Fibroblast of skin of right biceps (primary cell): ENCODE measurements around the gene SULT2B1.
A peak's percentile ranks its signal among the peaks of the same experiment; 100 is the strongest.
"Not testable (repeated sequence)": the region's sequence is repeated elsewhere in the genome, so short reads cannot be mapped to it uniquely, and the experiment has no call there.

Experiments
- DNase-seq: peaks from one replicate; pipeline ENCODE4 v3.0.0-alpha.2; 2013

Gene SULT2B1

DNA sequence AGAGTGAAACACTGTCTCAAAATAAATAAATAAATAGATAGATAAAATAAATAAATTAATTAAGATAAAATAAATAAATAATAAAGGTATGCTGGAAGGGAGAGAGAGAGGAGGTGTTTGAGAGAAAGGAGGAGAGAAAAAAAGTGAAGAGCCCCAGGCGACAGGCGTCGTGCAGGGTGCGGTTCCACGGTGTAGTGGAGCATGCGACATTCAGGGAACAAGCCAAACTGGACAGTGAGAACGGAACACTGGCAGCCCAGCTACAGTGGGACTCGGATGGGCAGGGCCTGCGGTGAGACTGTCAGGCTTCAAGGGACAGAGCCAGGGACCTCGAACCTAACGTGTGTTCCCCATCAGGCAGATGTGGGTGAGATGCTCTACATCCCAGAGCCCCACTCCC is 9.4 kb downstream of the SULT2B1 start:
- DNase-seq = no peak

DNA sequence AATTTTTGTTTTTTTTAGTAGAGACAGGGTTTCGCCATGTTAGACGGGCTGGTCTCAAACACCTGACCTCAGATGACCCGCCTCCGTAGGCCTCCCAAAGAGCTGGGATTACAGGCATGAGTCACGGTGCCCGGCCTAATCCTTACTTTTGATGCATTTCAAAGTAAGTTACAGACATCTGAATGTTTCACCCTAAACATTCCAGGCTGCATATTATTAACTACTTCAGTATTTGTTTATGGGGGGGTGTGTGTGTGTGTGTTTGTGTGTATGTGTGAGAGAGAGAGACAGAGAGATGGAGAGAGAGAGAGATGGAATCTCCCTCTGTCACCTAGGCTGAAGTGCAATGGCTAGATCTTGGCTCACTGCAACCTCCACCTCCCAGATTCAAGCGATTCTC is 13.1 kb downstream of the SULT2B1 start:
- DNase-seq = peak; percentile 68

DNA sequence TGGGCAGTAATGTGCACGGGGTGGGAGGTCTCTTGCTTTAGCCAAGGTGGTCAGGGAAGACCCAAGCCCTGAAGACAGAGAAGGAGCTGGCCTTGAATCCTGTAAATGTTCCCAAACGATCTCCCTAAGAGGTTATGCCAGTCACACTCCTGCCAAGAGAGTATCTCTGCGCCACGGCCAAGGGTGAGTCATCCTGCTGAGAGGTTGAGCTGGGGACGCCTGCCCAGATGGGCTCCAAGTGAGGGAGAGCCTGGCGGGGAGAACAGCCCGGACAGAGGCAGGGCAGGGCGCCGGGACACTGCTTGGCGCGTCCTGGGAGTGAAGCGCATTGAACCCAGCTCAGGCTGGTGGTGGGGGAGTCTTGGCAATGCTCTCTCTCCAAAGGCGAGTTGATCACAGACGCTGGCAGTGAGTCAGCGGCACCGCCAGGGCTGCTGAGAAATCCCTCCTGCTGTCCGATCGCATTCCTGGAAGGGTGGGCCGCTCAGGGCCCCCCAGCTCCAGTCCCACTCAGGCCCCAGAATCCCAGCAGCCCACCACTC is 16.4 kb downstream of the SULT2B1 start:
- DNase-seq = peak; percentile 89

DNA sequence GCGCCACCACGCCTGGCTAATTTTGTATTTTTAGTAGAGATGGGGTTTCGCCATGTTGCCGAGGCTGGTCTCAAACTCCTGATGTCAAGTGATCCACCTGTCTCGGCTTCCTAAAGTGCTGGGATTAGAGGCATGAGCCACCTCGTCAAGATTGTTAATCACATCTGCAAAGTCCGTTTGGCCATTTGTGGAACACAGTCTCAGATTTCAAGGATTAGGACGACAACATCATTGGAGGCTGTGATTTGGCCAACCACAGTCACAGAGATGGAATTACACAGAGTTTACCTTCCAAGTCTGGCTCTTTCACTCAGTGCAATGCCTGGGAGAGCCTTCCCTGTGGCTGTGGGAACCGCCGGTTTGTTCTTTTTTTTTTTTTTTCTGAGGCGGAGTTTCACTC is 17.8 kb downstream of the SULT2B1 start:
- DNase-seq = peak; percentile 52

DNA sequence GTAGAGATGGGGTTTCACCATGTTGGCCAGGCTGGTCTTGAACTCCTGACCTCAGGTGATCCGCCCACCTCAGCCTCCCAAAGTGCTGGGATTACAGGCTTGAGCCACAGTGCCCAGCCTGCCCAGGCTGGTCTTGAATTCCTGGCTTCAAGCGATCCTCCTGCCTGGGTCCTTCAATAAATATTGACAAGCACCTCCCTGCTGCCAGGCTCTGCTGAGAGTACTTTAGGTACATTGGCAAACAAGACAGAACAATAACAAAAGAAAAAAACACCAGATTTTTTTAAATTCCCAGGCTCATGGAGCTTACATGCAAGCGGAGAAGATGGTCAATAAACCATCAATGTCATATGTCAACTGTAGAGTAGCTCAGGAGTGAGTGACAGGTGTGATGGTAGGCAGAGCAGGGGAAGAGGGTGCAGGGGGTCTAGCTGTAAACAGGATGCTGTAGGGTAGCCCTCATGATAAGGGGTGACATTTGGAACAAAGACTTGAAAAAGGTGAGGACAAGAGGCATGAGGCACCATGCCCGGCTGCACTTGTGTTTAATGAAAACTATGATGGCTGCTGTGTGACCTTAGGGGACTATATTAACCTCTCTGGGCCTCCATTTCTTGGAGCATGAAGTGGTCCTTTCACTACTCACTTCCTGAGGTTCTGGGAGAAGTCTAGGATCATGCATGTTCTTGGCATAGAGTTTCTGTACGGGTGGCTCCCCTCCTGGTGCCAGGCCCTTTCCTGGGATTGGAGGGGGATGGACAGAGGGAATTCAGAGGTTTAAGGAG is 19.6 kb downstream of the SULT2B1 start:
- DNase-seq = no peak

DNA sequence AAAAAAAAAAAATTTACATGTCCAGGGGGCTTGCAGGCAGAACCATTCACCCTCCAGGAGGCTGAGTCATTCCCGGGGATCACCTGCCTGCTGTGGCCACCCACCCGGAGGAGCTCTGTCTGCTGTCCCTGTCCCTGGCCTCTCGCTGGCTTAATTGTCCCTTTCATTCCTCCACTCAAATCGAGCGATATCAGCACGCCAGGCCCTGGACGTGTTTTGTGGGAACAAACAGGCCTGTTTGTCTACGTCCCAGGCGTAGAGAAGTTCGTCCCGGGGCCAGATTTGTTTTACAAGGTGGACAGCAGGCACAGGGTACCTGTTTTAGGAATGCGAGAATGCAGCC is 21.2 kb downstream of the SULT2B1 start:
- DNase-seq = no peak

DNA sequence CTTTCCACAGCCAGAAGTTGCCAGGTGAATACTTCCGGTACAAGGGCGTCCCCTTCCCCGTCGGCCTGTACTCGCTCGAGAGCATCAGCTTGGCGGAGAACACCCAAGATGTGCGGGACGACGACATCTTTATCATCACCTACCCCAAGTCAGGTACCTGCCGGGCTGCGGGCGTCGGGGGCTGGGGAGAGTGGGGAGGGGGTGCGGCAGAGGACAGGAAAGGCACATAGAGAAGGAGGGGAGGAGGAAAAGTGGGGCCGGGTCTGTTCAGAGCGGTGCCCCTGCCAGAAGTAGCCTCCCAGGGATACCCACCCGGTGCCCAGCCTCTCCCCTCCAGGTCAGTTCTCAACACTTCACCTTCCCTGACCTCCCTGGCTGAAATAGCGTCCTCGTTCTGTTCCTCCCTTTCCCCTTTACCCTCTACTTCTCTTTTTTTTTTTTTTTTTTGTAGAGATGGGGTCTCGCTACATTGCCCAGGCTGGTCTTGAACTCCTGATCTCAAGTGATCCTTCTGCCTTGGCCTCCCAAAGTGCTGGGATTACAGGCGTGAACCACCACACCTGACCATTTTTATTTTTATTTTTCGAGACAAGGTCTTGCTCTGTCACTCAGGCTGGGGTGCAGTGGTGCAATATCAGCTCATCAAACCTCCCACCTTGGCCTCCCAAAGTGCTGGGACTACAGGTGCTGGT is 24.1 kb downstream of the SULT2B1 start:
- no peak for DNase-seq

DNA sequence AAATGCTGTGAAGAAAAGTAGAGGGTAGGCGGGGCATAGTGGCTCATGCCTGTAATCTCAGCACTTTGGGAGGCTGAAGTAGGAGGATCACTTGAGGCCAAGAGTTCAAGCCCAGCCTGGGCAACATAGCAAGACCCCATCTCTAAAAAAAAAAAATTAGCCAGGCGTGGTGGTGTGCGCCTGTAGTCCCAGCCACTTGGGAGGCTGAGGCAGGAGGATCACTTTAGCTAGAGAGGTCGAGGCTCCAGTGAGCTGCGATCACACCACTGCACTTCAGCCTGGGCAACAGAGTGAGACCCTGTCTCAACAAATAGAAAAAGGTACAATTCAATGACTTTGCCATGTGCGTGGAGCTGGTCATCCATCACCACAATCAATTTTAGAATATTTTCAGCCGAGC is 25.9 kb downstream of the SULT2B1 start:
- DNase-seq = not testable (repeated sequence)

DNA sequence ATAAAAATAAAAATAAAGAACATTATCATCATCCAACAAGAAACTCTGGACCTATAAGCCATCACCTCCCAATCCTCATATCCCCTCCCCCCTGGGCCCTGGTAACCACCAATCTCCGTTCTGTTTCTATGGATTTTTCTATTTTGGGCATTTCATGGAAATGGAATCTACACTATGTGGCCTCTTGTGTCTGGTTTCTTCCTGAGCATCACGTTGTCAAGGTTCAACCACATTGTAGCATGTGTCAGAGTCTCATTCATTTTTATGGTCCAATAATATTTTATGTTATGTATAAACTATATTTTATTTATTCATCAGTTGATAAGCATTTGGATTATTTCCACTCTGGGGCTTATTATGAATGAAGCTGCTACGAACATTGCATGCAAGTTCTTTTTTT is 26.9 kb downstream of the SULT2B1 start:
- peak; percentile 66 for DNase-seq

DNA sequence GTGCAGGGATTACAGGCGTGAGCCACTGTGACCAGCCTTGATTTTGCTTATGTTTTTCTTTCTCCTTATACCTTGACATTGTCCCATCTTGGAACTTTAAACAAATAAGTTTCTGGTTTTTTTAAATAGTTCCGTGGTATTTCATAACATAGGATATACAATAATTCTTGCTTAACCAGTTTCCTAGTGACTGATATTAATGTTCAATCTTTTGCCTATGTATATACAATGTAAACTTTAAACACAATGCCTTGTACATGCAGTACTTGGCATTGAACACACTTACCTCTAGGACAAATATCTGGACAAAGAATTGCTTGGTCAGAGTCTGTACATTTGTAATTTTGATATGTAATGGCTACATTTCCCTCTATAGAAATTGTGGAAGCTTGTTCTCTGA is 30.2 kb downstream of the SULT2B1 start:
- DNase-seq = no peak

DNA sequence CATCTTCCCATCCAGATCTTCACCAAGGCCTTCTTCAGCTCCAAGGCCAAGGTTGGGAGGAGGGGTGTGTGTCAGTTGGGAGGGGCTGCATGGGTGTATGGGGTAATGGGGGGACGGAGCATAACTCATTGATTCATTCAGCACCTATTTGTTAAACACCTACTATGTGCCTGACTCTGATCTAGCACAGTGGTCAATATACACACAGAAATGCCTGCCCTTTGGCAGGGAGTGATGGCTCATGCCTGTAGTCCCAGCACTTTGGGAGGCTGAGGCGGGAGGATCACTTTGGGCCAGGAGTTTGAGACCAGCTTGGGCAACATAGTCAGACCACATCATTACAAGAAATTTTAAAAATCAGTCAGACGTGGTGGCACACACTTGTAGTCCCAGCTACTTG is 35.4 kb downstream of the SULT2B1 start:
- no peak for DNase-seq

DNA sequence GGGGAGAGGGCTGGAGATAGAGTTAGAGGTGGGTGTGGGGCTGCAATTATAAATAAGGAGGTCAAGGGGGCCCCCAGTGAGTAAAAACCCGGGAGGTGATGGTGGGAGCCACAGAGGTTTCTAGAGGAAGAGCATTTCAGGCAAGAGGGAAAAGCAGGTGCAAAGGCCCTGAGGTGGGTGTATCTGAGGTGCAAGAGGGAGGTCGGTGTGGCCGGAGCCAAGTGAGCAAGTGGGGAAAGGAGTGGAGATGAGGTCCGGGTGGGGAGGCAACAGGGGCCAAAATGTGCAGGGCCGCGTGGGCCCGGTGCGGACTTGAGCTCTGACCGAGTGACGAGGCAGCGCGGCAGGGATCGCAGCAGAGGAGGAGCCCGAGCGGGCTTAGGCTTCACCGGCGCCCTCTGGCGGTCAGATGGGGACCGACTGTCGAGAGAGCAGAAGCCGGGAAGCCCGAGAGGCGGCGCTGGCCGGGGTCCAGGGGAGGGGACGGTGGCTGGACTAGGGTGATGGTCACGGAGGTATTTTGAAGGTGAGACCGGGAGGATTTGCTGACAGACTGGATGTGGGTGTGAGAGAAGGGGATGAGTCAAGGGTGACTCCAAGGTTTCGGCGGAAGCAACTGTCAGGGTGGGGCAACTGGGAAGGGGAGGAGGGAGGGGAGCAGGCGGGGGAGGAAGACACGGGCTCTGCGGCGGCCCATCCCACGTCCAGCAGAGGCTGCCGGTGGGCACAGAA is 36.9 kb downstream of the SULT2B1 start:
- DNase-seq = peak; percentile 80

DNA sequence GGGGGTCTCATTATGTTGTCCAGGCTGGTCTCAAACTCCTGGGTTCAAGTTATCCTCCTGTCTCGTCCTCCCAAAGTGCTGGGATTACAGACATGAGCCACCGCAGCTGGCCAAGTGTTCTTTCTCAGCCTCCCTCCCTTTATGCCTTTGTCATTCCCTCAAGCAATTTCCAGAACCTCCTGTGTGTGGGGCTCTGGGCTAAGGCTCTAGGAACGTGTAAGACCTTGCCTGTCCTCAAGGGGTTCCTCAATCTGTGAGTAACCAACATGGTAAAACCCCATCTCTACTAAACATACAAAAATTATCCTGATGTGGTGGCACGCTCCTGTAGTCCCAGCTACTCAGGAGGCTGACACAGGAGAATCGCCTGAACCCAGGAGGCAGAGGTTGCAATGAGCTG is 39.0 kb downstream of the SULT2B1 start:
- no peak for DNase-seq

DNA sequence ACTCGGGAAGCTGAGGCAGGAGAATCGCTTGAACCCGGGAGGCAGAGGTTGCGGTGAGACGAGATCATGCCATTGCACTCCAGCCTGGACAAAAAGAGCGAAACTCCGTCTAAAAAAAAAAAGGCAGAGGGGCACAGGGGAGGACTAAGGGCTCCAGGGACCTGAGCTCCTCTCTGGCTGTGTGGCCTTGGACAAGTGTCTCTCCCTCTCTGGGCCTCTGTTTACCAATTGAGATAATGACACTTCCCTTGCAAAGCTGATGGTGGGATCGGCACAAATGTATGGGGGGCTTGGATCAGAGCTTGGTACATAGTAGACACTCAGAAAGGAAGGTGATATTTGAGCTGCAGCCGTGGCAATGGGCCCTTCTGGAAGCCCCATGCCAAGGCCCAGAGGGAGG is 43.2 kb downstream of the SULT2B1 start:
- DNase-seq = no peak

DNA sequence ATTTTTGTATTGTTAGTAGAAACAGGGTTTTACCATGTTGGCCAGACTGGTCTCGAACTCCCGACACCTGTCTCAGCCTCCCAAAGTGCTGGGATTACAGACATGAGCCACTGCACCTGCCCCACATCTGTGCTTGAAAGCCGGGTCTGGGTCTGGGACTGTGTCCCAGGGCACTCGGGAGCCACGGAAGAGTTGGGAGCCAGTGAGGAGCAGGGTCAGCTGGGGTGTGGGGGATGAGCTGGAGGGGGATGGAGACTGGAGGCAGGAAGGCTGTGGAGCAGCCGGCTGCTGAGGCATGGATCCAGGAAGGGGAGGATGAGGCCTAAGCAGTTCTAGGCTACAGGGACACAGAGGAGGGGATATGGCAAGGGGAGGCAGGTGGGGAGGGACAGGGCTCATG is 43.9 kb downstream of the SULT2B1 start:
- no peak for DNase-seq

DNA sequence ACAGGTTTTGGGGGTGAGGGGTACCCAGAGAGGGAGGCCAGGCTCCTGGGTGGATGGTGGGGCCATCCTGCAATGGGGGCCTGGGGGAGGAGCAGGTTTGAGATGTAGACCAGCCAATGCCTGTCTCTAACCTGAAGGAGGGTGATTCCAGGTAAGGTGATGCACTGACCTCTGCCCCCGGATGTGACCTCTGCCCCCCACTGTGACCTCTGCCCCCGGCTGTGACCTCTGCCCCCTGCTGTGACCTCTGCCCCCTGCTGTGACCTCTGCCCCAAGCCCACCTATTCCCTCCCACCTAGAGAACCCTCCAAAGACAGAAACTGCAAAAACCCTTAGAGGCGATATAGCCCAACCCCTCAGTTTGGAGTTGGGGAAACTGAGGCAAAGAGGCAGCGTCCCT is 44.3 kb downstream of the SULT2B1 start:
- DNase-seq = no peak

DNA sequence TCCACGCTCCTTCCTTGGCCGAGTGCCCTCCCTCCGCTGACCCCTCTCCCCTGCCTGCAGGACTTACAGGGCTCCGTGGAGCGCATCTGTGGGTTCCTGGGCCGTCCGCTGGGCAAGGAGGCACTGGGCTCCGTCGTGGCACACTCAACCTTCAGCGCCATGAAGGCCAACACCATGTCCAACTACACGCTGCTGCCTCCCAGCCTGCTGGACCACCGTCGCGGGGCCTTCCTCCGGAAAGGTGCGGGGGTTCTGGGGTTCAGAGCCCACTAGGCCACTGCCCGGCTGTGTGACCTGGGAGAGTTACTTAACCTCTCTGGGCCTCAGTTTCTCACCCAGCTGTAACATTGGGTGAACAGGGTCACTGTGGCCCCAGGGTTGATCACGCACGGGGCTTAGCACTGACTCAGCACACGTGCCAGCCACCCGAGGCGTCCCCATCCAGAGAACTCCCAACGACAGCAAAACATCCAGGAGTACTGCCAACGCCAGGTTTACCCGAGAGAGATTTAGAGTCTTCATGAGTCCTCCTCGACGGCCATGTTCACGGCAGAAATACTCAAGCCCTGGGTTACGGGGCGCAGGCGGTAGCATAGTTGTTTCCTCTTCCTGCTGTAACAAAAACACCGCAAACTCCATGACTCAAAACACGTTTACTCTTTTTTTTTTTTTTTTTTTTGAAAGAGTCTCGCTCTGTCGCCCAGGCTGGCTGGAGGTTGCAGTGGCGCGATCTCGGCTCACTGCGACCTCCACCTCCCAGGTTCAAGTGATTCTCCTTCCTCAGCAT is 44.9 kb downstream of the SULT2B1 start:
- no peak for DNase-seq

DNA sequence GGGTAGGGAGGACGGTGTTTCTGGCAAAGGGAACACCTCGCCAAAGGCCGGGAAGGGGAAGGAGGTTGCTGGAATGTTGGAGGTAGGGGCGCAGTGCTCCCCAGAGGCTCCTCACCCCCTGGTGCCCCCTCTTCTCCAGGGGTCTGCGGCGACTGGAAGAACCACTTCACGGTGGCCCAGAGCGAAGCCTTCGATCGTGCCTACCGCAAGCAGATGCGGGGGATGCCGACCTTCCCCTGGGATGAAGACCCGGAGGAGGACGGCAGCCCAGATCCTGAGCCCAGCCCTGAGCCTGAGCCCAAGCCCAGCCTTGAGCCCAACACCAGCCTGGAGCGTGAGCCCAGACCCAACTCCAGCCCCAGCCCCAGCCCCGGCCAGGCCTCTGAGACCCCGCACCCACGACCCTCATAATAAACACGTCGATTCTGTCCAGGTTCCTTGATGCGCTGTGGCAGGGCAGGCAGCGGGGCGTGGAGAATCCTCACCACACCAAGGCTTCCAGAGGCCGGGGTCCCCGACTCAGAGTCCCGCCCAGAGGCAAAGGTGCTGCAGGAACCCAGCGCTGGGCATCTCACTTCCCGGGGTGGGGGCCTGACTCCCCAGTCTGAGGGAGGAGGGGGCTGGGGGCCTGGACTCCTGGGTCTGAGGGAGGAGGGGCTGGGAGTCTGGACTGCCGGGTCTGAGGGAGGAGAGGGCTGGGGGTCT is 47.2 kb downstream of the SULT2B1 start:
- DNase-seq = no peak

DNA sequence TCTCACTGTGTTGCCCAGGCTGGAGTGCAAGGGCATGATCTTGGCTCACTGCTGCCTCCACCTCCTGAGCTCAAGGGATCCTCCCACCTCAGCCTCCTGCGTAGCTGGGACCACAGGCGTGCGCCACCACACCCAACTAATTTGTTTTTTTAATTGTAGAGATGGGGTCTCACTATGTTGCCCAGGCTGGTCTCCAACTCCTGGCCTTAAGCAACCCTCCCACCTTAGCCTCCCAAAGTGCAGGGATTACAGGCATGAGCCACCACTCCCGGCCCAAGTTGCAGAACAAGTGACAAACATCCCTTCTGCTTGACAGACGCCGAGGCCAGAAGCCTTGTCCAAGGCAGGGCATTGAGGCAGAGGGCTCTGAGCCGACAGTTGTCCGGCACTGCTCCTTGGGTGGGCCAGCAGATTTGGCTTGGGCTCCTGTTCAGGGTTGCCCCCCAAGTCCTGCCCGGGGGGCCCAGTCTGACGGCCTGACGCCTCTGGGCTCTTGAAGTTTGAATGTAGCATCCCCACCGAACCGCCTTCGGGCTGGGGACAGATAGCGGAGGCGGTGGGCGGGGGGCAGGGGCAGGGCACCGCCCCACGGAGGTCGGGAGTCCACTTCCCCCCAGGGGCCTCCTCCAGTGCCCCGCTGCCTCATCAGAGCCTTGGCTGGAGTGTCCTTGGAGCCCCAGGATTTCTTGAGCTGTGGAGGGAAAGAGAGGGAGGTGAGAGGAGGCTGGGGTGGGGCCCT is 48.9 kb downstream of the SULT2B1 start:
- DNase-seq = no peak

DNA sequence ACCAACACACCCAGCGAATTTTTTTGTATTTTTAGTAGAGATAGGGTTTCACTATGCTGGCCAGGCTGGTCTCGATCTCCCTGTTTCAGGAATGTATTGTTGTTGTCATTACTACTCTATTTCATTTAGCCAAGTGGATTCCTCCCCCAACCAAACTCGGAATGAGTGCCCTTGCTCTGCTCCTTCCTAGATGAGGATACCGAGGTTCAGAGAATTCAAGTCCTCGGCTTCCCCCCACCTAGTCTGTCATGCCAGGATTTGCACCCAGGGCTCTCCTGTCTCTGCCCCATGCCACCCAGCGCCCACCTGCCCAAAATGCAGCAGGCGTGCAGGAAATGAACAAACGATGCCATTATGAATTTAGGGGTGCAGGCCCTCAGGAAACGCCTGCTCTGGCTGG is 51.0 kb downstream of the SULT2B1 start:
- no peak for DNase-seq

DNA sequence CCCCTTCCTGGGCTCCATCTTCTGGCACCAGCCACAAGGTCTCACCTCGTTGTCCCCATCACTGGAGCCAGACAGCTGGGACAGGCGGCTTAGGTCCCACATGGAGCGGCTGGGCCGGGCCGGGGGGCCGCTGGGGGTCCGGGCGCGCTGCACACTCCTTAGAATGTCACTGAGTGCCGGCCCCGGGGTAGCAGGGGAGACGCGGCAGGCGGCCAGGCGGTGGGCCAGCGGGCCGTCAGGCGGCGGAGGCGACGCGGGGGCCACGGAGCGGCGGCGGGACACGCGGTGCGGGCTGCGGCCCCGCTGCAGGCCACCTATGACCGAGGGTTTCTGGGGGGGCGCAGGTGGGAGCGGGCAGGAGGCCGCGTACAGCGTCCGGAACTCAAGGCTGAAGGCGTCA is 51.5 kb downstream of the SULT2B1 start:
- DNase-seq = no peak

DNA sequence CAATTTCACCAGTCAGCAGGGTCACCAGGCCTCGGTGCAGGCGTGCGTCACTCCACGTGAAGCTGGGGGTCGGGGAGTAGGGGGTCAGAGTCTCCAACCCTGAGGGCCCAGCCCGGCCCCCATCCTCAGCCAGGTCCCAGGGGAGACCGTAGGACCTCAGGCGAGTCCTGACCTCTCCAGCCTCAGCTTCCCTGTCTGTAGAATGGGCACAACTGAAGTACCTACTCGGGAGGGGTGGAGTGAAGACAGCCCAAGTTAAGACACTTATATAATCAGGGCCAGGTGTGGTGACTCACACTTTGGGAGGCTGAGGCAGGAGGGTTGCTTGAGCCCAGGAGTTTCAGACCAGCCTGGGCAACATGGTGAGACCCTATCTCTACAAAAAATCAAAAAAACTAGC is 51.9 kb downstream of the SULT2B1 start:
- DNase-seq = no peak
